Right lobe of liver (tissue), 4 donors: ENCODE data around the gene ADGRV1.

Source experiments
- POLR2A ChIP-seq: fragments of 450-650 bp; IDR thresholded peaks from one replicate; pipeline ENCODE4 v1.6.1; 2017; ENCODE audit warnings: antibody characterized with exemption, mild to moderate bottlenecking
- TF ChIP-seq, protein P1 (sequence below), 4 donors: fragments of 200-600 bp in 3 of 4; fragments of 450-650 bp in 1 of 4; IDR thresholded peaks; one replicate each; pipeline versions ENCODE4 v1.5.1 to v1.8.0; 2016 to 2022; ENCODE audit warnings: antibody characterized with exemption in 4 of 4, mild to moderate bottlenecking in 2 of 4
- donor health status: DM: no; HTN: no; CAD: no.
- donor health status: DM: no; HTN: no; CAD: no.
- donor health status: DM: no; HTN: yes; CAD: no.

- TF ChIP-seq, protein P1, sequence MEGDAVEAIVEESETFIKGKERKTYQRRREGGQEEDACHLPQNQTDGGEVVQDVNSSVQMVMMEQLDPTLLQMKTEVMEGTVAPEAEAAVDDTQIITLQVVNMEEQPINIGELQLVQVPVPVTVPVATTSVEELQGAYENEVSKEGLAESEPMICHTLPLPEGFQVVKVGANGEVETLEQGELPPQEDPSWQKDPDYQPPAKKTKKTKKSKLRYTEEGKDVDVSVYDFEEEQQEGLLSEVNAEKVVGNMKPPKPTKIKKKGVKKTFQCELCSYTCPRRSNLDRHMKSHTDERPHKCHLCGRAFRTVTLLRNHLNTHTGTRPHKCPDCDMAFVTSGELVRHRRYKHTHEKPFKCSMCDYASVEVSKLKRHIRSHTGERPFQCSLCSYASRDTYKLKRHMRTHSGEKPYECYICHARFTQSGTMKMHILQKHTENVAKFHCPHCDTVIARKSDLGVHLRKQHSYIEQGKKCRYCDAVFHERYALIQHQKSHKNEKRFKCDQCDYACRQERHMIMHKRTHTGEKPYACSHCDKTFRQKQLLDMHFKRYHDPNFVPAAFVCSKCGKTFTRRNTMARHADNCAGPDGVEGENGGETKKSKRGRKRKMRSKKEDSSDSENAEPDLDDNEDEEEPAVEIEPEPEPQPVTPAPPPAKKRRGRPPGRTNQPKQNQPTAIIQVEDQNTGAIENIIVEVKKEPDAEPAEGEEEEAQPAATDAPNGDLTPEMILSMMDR (IDR thresholded peaks at IDR 0.05) = no peak
- TF ChIP-seq POLR2A = no peak
Observed at GRCh38 chr5:91061094-91061493, 502.5 kb downstream of the ADGRV1 start.
